Measurements from ENCODE around the gene ZNF689. TPM values are rescaled to one million over a fixed set of nuclear protein-coding genes. Genes with fewer than 3 reads are reported as not detected.

The ZNF689 gene
- total and polyA plus RNA-seq, 2 of the 4 experiments (the other 2 are of a cell fraction): 2.7 to 2.9 TPM

DNA sequence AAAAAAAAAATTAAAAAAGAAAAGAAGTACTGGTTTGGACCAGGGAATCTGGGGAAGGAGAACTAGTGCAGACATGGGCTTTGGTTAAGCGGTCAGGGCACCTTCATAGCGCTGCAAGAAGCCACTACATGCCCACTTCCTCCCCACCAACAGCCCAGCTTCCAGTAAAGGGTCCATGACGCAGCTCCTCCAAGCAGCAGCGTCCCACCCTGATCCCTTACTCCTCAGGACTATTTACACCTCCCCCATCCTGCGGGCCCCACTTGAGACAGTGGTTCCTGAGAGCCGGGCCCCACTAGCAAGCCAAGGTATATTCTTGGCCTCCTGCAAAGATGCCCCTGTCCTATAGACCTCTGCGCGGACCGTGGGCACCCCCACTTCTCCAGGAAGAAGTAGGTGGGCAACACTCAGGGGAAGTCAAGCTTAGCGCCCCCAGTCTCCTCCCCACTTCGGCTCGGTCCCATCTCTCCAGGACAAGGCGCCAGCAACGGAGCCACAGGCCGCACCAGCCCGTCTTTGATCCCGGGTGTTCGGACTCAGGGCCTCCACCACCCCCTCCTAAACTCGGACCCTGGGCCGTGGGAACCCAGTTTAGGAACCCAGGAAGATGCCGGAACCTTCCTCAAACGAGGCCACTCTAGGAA lies 39.7 kb upstream of the ZNF689 start:
- H2BK20ac ChIP-seq (ENCODE audit: low read depth, low read length): peak overlapping the region; percentile 45; the same call in 1 of the 2 replicates
- peak overlapping the region; percentile 78 for H3K4ac ChIP-seq (ENCODE audit: low read depth, low read length)
- no peak for ATAC-seq (ENCODE audit: low read depth)
- dilution Hi-C loops (cut with HindIII; ENCODE audit: low sequenced_read_pairs, unreplicated experiment): no loop called here
- peak overlapping the region; percentile 58 for H3K4me2 ChIP-seq (ENCODE audit: low read depth, low read length)
- no TSS peak for BruUV-seq (replicated peaks)
- no peaks in the 10 kb centered on the region for H3K9me1 ChIP-seq (ENCODE audit: insufficient read depth, low read length)
- peaks cover 15% of the 10 kb centered on the region for H3K36me3 ChIP-seq (ENCODE audit: control insufficient read depth, insufficient read depth, low read length)
- ChIA-PET CTCF (interaction anchor here (1.2 kb wide), 1 partner anchor 16 kb away, joined by 3 read pairs; no protein-coding TSS in a partner anchor), POLR2A (ENCODE audit: unreplicated experiment) (no interaction called here)
- H3K4me1 ChIP-seq (ENCODE audit: control insufficient read depth, insufficient read depth, low read length): peaks cover 6% of the 10 kb centered on the region; the same call in 1 of the 2 replicates
- H2BK120ac ChIP-seq (ENCODE audit: low read depth, low read length): peak overlapping the region; percentile 78
- no peak for DNase-seq
- H2AK9ac ChIP-seq (replicated peaks; ENCODE audit: low read depth, low read length, poor library complexity): peak overlapping the region; percentile 77
- H3K27ac ChIP-seq (ENCODE audit: insufficient read depth, low read length): peak overlapping the region; percentile 42
- H4K20me1 ChIP-seq (ENCODE audit: insufficient read depth, low read length): no peaks in the 10 kb centered on the region
- 26% methylated on average over 15 of the region's 22 CpGs; no CpG with 5 or more reads in 1 of the 2 experiments for WGBS, 2 experiments (ENCODE audit: extremely low coverage in 2 of 2, insufficient read length in 1 of 2)
- H2AK5ac ChIP-seq (ENCODE audit: low read depth, low read length): peak overlapping the region; percentile 24
- in situ Hi-C loops (cut with MboI; ENCODE audit: low sequenced_read_pairs): no loop called here
- peak overlapping the region; percentile 92 to 97 for H4K8ac ChIP-seq (ENCODE audit: low read depth in 2 of 2, low read length in 2 of 2)
- peak overlapping the region; percentile 48 for H2BK5ac ChIP-seq (ENCODE audit: low read depth, low read length, poor library complexity, severe bottlenecking)
- intact Hi-C loops (cut with micrococcal nuclease): loop anchor here (2.0 kb wide), 1 partner anchor 123 kb away; the partner anchor contains the start of gene ZNF768
- peak overlapping the region; percentile 83 for H3K23ac ChIP-seq (ENCODE audit: low read depth, low read length)
- peak overlapping the region; percentile 16; the same call in 1 of the 2 replicates for H3K56ac ChIP-seq (ENCODE audit: extremely low read depth, insufficient read depth, low read length)
- H3K27me3 ChIP-seq (ENCODE audit: control insufficient read depth, insufficient read depth, low read length): no peaks in the 10 kb centered on the region
- H3K4me3 ChIP-seq (ENCODE audit: insufficient read depth, low read depth, low read length): peak overlapping the region; percentile 33
- H3K9me3 ChIP-seq (ENCODE audit: control insufficient read depth, insufficient read depth, low read length): no peaks in the 10 kb centered on the region
- H2BK15ac ChIP-seq (ENCODE audit: low read depth, low read length): peak overlapping the region; percentile 50; the same call in 1 of the 3 replicates
- H3K9ac ChIP-seq (ENCODE audit: low read depth, low read length): peak overlapping the region; percentile 17; the same call in 1 of the 2 replicates
- H3K79me1 ChIP-seq (ENCODE audit: low read depth in 1 of 2, low read length in 2 of 2): peaks cover 11 to 25% of the 10 kb centered on the region in 2 experiments
- peak overlapping the region; percentile 78 for H4K91ac ChIP-seq (ENCODE audit: insufficient read depth, low read depth, low read length)
- H4K5ac ChIP-seq (ENCODE audit: low read depth, low read length): peak overlapping the region; percentile 99
- peak overlapping the region; percentile 29 for H3K14ac ChIP-seq (replicated peaks; ENCODE audit: low read depth, low read length)
- H2AFZ ChIP-seq (replicated peaks; ENCODE audit: low read length, poor library complexity): peak overlapping the region; percentile 96
- H3K18ac ChIP-seq (ENCODE audit: low read depth, low read length): peak overlapping the region; percentile 39
- TF ChIP-seq CEBPB (IDR thresholded peaks at IDR 0.05; ENCODE audit: low read depth, low read length): no peak
- no peak for TF ChIP-seq RCOR1 (IDR thresholded peaks at IDR 0.05; ENCODE audit: insufficient replicate concordance, low read length)
- no peak for TF ChIP-seq MXI1 (IDR thresholded peaks at IDR 0.05; ENCODE audit: borderline replicate concordance, low read depth, low read length)
- TF ChIP-seq, protein P1, sequence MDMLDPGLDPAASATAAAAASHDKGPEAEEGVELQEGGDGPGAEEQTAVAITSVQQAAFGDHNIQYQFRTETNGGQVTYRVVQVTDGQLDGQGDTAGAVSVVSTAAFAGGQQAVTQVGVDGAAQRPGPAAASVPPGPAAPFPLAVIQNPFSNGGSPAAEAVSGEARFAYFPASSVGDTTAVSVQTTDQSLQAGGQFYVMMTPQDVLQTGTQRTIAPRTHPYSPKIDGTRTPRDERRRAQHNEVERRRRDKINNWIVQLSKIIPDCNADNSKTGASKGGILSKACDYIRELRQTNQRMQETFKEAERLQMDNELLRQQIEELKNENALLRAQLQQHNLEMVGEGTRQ (IDR thresholded peaks at IDR 0.05; ENCODE audit: low read depth, low read length): no peak
- TF ChIP-seq, protein P2, sequence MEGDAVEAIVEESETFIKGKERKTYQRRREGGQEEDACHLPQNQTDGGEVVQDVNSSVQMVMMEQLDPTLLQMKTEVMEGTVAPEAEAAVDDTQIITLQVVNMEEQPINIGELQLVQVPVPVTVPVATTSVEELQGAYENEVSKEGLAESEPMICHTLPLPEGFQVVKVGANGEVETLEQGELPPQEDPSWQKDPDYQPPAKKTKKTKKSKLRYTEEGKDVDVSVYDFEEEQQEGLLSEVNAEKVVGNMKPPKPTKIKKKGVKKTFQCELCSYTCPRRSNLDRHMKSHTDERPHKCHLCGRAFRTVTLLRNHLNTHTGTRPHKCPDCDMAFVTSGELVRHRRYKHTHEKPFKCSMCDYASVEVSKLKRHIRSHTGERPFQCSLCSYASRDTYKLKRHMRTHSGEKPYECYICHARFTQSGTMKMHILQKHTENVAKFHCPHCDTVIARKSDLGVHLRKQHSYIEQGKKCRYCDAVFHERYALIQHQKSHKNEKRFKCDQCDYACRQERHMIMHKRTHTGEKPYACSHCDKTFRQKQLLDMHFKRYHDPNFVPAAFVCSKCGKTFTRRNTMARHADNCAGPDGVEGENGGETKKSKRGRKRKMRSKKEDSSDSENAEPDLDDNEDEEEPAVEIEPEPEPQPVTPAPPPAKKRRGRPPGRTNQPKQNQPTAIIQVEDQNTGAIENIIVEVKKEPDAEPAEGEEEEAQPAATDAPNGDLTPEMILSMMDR (conservative IDR thresholded peaks at IDR 0.05; ENCODE audit: low read depth, low read length): no peak
- no peak for TF ChIP-seq FOS (IDR thresholded peaks at IDR 0.05; ENCODE audit: low read depth, low read length)
- TF ChIP-seq NFE2L2 (IDR thresholded peaks at IDR 0.05; ENCODE audit: low read depth, low read length): no peak
- TF ChIP-seq RAD21 (IDR thresholded peaks at IDR 0.05; ENCODE audit: low read length): no peak
- no peak for TF ChIP-seq POLR2A (IDR thresholded peaks at IDR 0.05; ENCODE audit: low read depth, low read length)
- TF ChIP-seq SMC3 (IDR thresholded peaks at IDR 0.05; ENCODE audit: low read depth, low read length): no peak
- TF ChIP-seq MAZ (IDR thresholded peaks at IDR 0.05; ENCODE audit: borderline replicate concordance, low read depth, low read length): no peak
- no peak for TF ChIP-seq RFX5 (IDR thresholded peaks at IDR 0.05; ENCODE audit: low read depth, low read length)
- TF ChIP-seq BHLHE40 (IDR thresholded peaks at IDR 0.05; ENCODE audit: low read depth, low read length): no peak
- TF ChIP-seq, protein P3, sequence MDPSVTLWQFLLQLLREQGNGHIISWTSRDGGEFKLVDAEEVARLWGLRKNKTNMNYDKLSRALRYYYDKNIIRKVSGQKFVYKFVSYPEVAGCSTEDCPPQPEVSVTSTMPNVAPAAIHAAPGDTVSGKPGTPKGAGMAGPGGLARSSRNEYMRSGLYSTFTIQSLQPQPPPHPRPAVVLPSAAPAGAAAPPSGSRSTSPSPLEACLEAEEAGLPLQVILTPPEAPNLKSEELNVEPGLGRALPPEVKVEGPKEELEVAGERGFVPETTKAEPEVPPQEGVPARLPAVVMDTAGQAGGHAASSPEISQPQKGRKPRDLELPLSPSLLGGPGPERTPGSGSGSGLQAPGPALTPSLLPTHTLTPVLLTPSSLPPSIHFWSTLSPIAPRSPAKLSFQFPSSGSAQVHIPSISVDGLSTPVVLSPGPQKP (IDR thresholded peaks at IDR 0.05; ENCODE audit: borderline replicate concordance, low read depth, low read length): no peak
- no peak for TF ChIP-seq CHD1 (IDR thresholded peaks at IDR 0.05; ENCODE audit: low read depth, low read length)

Data from IMR-90 (cell line).